HCT116 (cell line): ENCODE results near the gene HIBADH. TPM values are rescaled to one million over a fixed set of nuclear protein-coding genes. Genes with fewer than 3 reads are reported as not detected.

Experiments
- ATAC-seq: fragments of 200-7000 bp; cut with Tn5 transposase; 2 replicates; pipeline ENCODE4 v1.9.1; 2020; ENCODE audit warnings: mild to moderate bottlenecking, moderate library complexity
- BruUV-seq: library from RNA; stranded (reverse); fragments of 400-500 nt; replicated peaks from 2 replicates; lab custom pipeline; 2021; lab: Mats Ljungman, UMichigan
- CTCF ChIA-PET: fragments of 300-600 bp; sonication (Branson Sonifier 250); formaldehyde crosslinking; loops from one replicate; lab custom pipeline; 2021; ENCODE audit warnings: antibody characterized with exemption; lab: Charles Lee
- POLR2A ChIA-PET: fragments of 300-600, 350-600 bp; sonication (Branson Sonifier 250); formaldehyde crosslinking; loops from one replicate; lab custom pipeline; 2021; ENCODE audit warnings: antibody characterized with exemption; lab: Charles Lee
- RAD21 ChIA-PET, 2 experiments: fragments of 300-600 bp; sonication (Branson Sonifier 250); formaldehyde crosslinking; loops; one replicate each; lab custom pipeline; 2023; ENCODE audit warnings: low total read pairs in 2 of 2; ENCODE audit not compliant: uncharacterized antibody in 2 of 2, unreplicated experiment in 2 of 2, low non-redundant PET in 1 of 2; lab: Charles Lee
- DNase-seq: peaks from one replicate; pipeline ENCODE4 v3.0.0-alpha.2; 2010; ENCODE audit warnings: low read depth, low spot score
- H2AFZ ChIP-seq: fragments of 200-600 bp; shearing (Covaris generic), sonication (generic); 2 replicates; pipeline ENCODE4 v1.6.1; 2017; ENCODE audit warnings: low read depth, mixed run types, mixed read lengths, antibody characterized with exemption, low read length; ENCODE audit not compliant: poor library complexity, severe bottlenecking
- H3K27ac ChIP-seq: 2 replicates; pipeline ENCODE4 v1.5.1; 2012; ENCODE audit warnings: low read depth, low read length
- H3K27me3 ChIP-seq: fragments of 200-600 bp; sonication (generic); 2 replicates; pipeline ENCODE4 v1.6.1; 2016; ENCODE audit warnings: mixed run types, low read length, mixed read lengths; ENCODE audit not compliant: insufficient read depth
- H3K36me3 ChIP-seq, 2 experiments: fragments of 200-500 bp in 1 of 2; fragments of 200-600 bp in 1 of 2; sonication (Bioruptor generic) in 1 of 2; sonication (generic) in 1 of 2; 2 replicates each; pipeline versions ENCODE4 v1.5.1 to v1.6.1; 2014 to 2016; ENCODE audit warnings: low read length in 2 of 2, inconsistent platforms in 1 of 2, mixed read lengths in 1 of 2, mixed run types in 1 of 2; ENCODE audit not compliant: insufficient read depth in 2 of 2, control insufficient read depth in 1 of 2
- H3K4me1 ChIP-seq, 2 experiments: fragments of 200-600 bp in 1 of 2; sonication (generic) in 1 of 2; 2 replicates each; pipeline versions ENCODE4 v1.5.1 to v1.6.1; 2012 to 2017; ENCODE audit warnings: low read length in 2 of 2, inconsistent platforms in 1 of 2, mild to moderate bottlenecking in 1 of 2, mixed read lengths in 1 of 2, mixed run types in 1 of 2, moderate library complexity in 1 of 2; ENCODE audit not compliant: insufficient read depth in 2 of 2, control insufficient read depth in 1 of 2
- H3K4me2 ChIP-seq: fragments of 200-600 bp; sonication (generic); 2 replicates; pipeline ENCODE4 v1.6.1; 2017; ENCODE audit warnings: mixed run types, low read length, mixed read lengths
- H3K4me3 ChIP-seq, 2 experiments: fragments of 200-600 bp in 1 of 2; sonication (generic) in 1 of 2; replicated peaks in 1 of 2; 2 replicates each; pipeline ENCODE4 v1.5.1; 2011 to 2016; ENCODE audit warnings: low read length in 2 of 2, control low read depth in 1 of 2, low read depth in 1 of 2, mild to moderate bottlenecking in 1 of 2, mixed read lengths in 1 of 2, mixed run types in 1 of 2
- H3K79me2 ChIP-seq: fragments of 200-600 bp; sonication (generic); 2 replicates; pipeline ENCODE4 v1.6.1; 2017; ENCODE audit warnings: mild to moderate bottlenecking, mixed run types, low read length, moderate library complexity, mixed read lengths; ENCODE audit not compliant: insufficient read depth
- H3K9ac ChIP-seq: fragments of 200-600 bp; sonication (generic); 2 replicates; pipeline ENCODE4 v1.6.1; 2016; ENCODE audit warnings: low read length, mixed read lengths
- H3K9me2 ChIP-seq: fragments of 200-600 bp; sonication (generic), shearing (Covaris generic); 2 replicates; pipeline ENCODE4 v1.6.1; 2017; ENCODE audit warnings: mixed run types, mild to moderate bottlenecking, moderate library complexity; ENCODE audit not compliant: insufficient read depth
- H3K9me3 ChIP-seq, 2 experiments: fragments of 200-500 bp in 1 of 2; fragments of 200-600 bp in 1 of 2; sonication (Bioruptor generic) in 1 of 2; sonication (generic) in 1 of 2; 2 replicates each; pipeline ENCODE4 v1.6.1; 2014 to 2017; ENCODE audit warnings: low read length in 2 of 2, mixed read lengths in 2 of 2, inconsistent platforms in 1 of 2, low read depth in 1 of 2, mild to moderate bottlenecking in 1 of 2, mixed run types in 1 of 2, moderate library complexity in 1 of 2; ENCODE audit not compliant: control insufficient read depth in 1 of 2, insufficient read depth in 1 of 2
- H4K20me1 ChIP-seq: fragments of 200-600 bp; sonication (generic), shearing (Covaris generic); 2 replicates; pipeline ENCODE4 v1.6.1; 2017; ENCODE audit warnings: mixed run types, mild to moderate bottlenecking, moderate library complexity; ENCODE audit not compliant: insufficient read depth
- ATF3 ChIP-seq: IDR thresholded peaks from 2 replicates; pipeline ENCODE4 v1.6.1; 2012
- CEBPB ChIP-seq: IDR thresholded peaks from 2 replicates; pipeline ENCODE4 v1.6.1; 2012; ENCODE audit warnings: low read depth
- EGR1 ChIP-seq: IDR thresholded peaks from 2 replicates; pipeline ENCODE4 v1.6.1; 2012; ENCODE audit warnings: low read depth
- EZH2 ChIP-seq: fragments of 200-600 bp; sonication (generic); IDR thresholded peaks from 2 replicates; pipeline ENCODE4 v1.6.1; 2017; ENCODE audit warnings: antibody characterized with exemption, mixed run types
- EZH2phosphoT487 ChIP-seq: fragments of 200-600 bp; IDR thresholded peaks from 2 replicates; pipeline ENCODE4 v1.6.1; 2018; ENCODE audit warnings: antibody characterized with exemption, borderline replicate concordance
- FOSL1 ChIP-seq: IDR thresholded peaks from 2 replicates; pipeline ENCODE4 v1.6.1; 2012; ENCODE audit warnings: low read depth
- POLR2A ChIP-seq: IDR thresholded peaks from 2 replicates; pipeline ENCODE4 v1.7.0; 2011; ENCODE audit warnings: borderline replicate concordance; ENCODE audit not compliant: insufficient read depth, insufficient read length; ENCODE audit errors: extremely low read depth
- RAD21 ChIP-seq: IDR thresholded peaks from 2 replicates; pipeline ENCODE4 v1.6.1; 2012; ENCODE audit warnings: low read depth, mild to moderate bottlenecking
- REST ChIP-seq: IDR thresholded peaks from 2 replicates; pipeline ENCODE4 v1.6.1; 2012; ENCODE audit warnings: low read depth
- SIN3A ChIP-seq: IDR thresholded peaks from 2 replicates; pipeline ENCODE4 v1.6.1; 2012; ENCODE audit warnings: low read depth
- SRF ChIP-seq: IDR thresholded peaks from 2 replicates; pipeline ENCODE4 v1.6.1; 2012; ENCODE audit warnings: low read depth
- TCF7L2 ChIP-seq: IDR thresholded peaks from 2 replicates; pipeline ENCODE4 v1.7.0; 2011; ENCODE audit warnings: borderline replicate concordance, inconsistent platforms; ENCODE audit not compliant: insufficient read depth, insufficient read length; ENCODE audit errors: extremely low read depth
- intact Hi-C: fragments of 100-400 bp; cut with micrococcal nuclease; formaldehyde crosslinking; loops from 2 replicates; pipeline ENCODE4 v1.10.0; 2022
- total RNA-seq: library from RNA; stranded (reverse); gene quantifications from one replicate; pipeline ENCODE4 v1.2.1, GENCODE V29; 2021; ENCODE audit not compliant: unreplicated experiment
- TF ChIP-seq, protein P1 (sequence below): IDR thresholded peaks from 2 replicates; pipeline ENCODE4 v1.6.1; 2012
- TF ChIP-seq, protein P2 (sequence below), 3 experiments: fragments of 200-600 bp in 1 of 3; sonication (generic) in 1 of 3; IDR thresholded peaks in 2 of 3; conservative IDR thresholded peaks in 1 of 3; 2 replicates each; pipeline ENCODE4 v1.5.1; 2012 to 2017; ENCODE audit warnings: low read depth in 2 of 3, low read length in 2 of 3, antibody characterized with exemption in 1 of 3, borderline replicate concordance in 1 of 3, control low read depth in 1 of 3, mild to moderate bottlenecking in 1 of 3, mixed read lengths in 1 of 3, mixed run types in 1 of 3, moderate library complexity in 1 of 3; ENCODE audit not compliant: insufficient read depth in 1 of 3

The HIBADH gene
- total RNA-seq, 1 experiment from 2014 or later: 32.4 TPM

- RAD21 ChIA-PET: no interaction called here
- BruUV-seq: no TSS peak
- DNase-seq (no peak), ATAC-seq (no peak)
- Histone ChIP-seq H3K9me3 (no peaks in the 10 kb centered on the region), H3K4me3 (no peak overlapping the region), H3K4me1 (peaks cover 0 to 3% of the 10 kb centered on the region in 2 experiments; a peak in 1 of 4 replicates), H3K79me2 (no peaks in the 10 kb centered on the region), H4K20me1 (no peaks in the 10 kb centered on the region), H2AFZ (no peak overlapping the region), H3K27ac (no peak overlapping the region), H3K4me2 (no peak overlapping the region), H3K9ac (no peak overlapping the region), H3K9me2 (no peaks in the 10 kb centered on the region), H3K27me3 (no peaks in the 10 kb centered on the region), H3K36me3 (no peaks in the 10 kb centered on the region)
- POLR2A ChIA-PET: no interaction called here
- CTCF ChIA-PET: no interaction called here
- intact Hi-C loops: no loop called here
- TF ChIP-seq, protein P1, sequence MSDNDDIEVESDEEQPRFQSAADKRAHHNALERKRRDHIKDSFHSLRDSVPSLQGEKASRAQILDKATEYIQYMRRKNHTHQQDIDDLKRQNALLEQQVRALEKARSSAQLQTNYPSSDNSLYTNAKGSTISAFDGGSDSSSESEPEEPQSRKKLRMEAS: no peak
- TF ChIP-seq EZH2phosphoT487: no peak
- no peak for TF ChIP-seq ATF3
- no peak for TF ChIP-seq SIN3A
- no peak for TF ChIP-seq EGR1
- TF ChIP-seq SRF: no peak
- TF ChIP-seq FOSL1: no peak
- no peak for TF ChIP-seq REST
- no peak for TF ChIP-seq RAD21
- TF ChIP-seq TCF7L2: no peak
- TF ChIP-seq, protein P2, sequence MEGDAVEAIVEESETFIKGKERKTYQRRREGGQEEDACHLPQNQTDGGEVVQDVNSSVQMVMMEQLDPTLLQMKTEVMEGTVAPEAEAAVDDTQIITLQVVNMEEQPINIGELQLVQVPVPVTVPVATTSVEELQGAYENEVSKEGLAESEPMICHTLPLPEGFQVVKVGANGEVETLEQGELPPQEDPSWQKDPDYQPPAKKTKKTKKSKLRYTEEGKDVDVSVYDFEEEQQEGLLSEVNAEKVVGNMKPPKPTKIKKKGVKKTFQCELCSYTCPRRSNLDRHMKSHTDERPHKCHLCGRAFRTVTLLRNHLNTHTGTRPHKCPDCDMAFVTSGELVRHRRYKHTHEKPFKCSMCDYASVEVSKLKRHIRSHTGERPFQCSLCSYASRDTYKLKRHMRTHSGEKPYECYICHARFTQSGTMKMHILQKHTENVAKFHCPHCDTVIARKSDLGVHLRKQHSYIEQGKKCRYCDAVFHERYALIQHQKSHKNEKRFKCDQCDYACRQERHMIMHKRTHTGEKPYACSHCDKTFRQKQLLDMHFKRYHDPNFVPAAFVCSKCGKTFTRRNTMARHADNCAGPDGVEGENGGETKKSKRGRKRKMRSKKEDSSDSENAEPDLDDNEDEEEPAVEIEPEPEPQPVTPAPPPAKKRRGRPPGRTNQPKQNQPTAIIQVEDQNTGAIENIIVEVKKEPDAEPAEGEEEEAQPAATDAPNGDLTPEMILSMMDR (IDR thresholded peaks at IDR 0.05 in 2 of 3, conservative IDR thresholded peaks at IDR 0.05 in 1 of 3; ENCODE audit: borderline replicate concordance in 1 of 3, insufficient read depth in 1 of 3, low read depth in 2 of 3, low read length in 2 of 3): no peak
- TF ChIP-seq EZH2: no peak
- no peak for TF ChIP-seq CEBPB
- TF ChIP-seq POLR2A: no peak
These were observed 41.9 kb upstream of the HIBADH start for GRCh38 chr7:27704422-27705199.
